Keratinocyte (primary cell): ENCODE results near the gene STKLD1. TPM values are rescaled to one million over a fixed set of nuclear protein-coding genes. Genes with fewer than 3 reads are reported as not detected.

Experiments
- DNase-seq: peaks from one replicate; pipeline ENCODE4 v3.0.0-alpha.2; 2011; ENCODE audit warnings: low read depth, missing footprints, low spot score
- FAIRE-seq: peaks from 2 replicates; lab custom pipeline; 2011; peaks lifted over from hg19 to GRCh38; lab: Jason Lieb, UNC
- H2AFZ ChIP-seq: 2 replicates; pipeline ENCODE4 v1.6.0; 2012; ENCODE audit warnings: low read length, control low read depth, inconsistent platforms; ENCODE audit not compliant: control insufficient read depth
- H3K27ac ChIP-seq: 2 replicates; pipeline ENCODE4 v1.5.1; 2011; ENCODE audit warnings: low read length; ENCODE audit not compliant: control insufficient read depth, insufficient read depth
- H3K27me3 ChIP-seq: 3 replicates; pipeline ENCODE4 v1.6.0; 2011; ENCODE audit warnings: low read length; ENCODE audit not compliant: control insufficient read depth, insufficient read depth; ENCODE audit errors: extremely low read depth
- H3K36me3 ChIP-seq, 2 experiments: 2 replicates in 1 of 2; 3 replicates in 1 of 2; pipeline ENCODE4 v1.5.1; 2011; ENCODE audit warnings: low read length in 2 of 2, mild to moderate bottlenecking in 1 of 2; ENCODE audit not compliant: control insufficient read depth in 2 of 2, insufficient read depth in 2 of 2; ENCODE audit errors: extremely low read depth in 1 of 2
- H3K4me1 ChIP-seq: 3 replicates; pipeline ENCODE4 v1.5.1; 2011; ENCODE audit warnings: low read length; ENCODE audit not compliant: control insufficient read depth, insufficient read depth; ENCODE audit errors: extremely low read depth
- H3K4me2 ChIP-seq: 3 replicates; pipeline ENCODE4 v1.6.0; 2011; ENCODE audit warnings: low read depth, low read length; ENCODE audit not compliant: control insufficient read depth, insufficient read depth; ENCODE audit errors: extremely low read depth
- H3K4me3 ChIP-seq, 3 experiments: fragments of 200-600 bp in 1 of 3; sonication (generic) in 1 of 3; 2 replicates in 2 of 3; 3 replicates in 1 of 3; pipeline ENCODE4 v1.5.1; 2011 to 2016; ENCODE audit warnings: low read length in 3 of 3, mild to moderate bottlenecking in 3 of 3, control low read depth in 2 of 3, inconsistent platforms in 1 of 3, low read depth in 1 of 3, mixed read lengths in 1 of 3, mixed run types in 1 of 3, moderate library complexity in 1 of 3; ENCODE audit not compliant: control insufficient read depth in 2 of 3, insufficient read depth in 2 of 3; ENCODE audit errors: extremely low read depth in 1 of 3
- H3K79me2 ChIP-seq: 2 replicates; pipeline ENCODE4 v1.6.0; 2012; ENCODE audit warnings: low read length; ENCODE audit not compliant: control insufficient read depth, insufficient read depth
- H3K9ac ChIP-seq: 3 replicates; pipeline ENCODE4 v1.6.0; 2011; ENCODE audit warnings: low read length; ENCODE audit not compliant: control insufficient read depth, insufficient read depth; ENCODE audit errors: extremely low read depth
- H3K9me1 ChIP-seq: 3 replicates; pipeline ENCODE4 v1.6.0; 2011; ENCODE audit warnings: low read length; ENCODE audit not compliant: control insufficient read depth, insufficient read depth; ENCODE audit errors: extremely low read depth
- H3K9me3 ChIP-seq: 2 replicates; pipeline ENCODE4 v1.5.1; 2012; ENCODE audit warnings: low read depth, low read length; ENCODE audit not compliant: control insufficient read depth
- H4K20me1 ChIP-seq: 3 replicates; pipeline ENCODE4 v1.6.0; 2011; ENCODE audit warnings: low read length; ENCODE audit not compliant: control insufficient read depth, insufficient read depth; ENCODE audit errors: extremely low read depth
- EZH2 ChIP-seq: IDR thresholded peaks from one replicate; pipeline ENCODE4 v1.6.1; 2012; ENCODE audit warnings: inconsistent platforms, mild to moderate bottlenecking, low read length, moderate library complexity
- dilution Hi-C: fragments of 300-500 bp; cut with MboI; formaldehyde crosslinking; loops from one replicate; pipeline ENCODE4 v1.7.0; 2020; ENCODE audit warnings: low sequenced_read_pairs; ENCODE audit not compliant: extremely low pct_ligation_motif_present
- polyA plus RNA-seq, 5 experiments: library from polyadenylated mRNA; depleted of rRNA in 3 of 5; stranded (reverse) in 3 of 5; stranded (forward) in 1 of 5; unstranded in 1 of 5; fragments of >200 nt; gene quantifications; 1 replicate in 1 of 5; 2 replicates in 3 of 5; 3 replicates in 1 of 5; pipeline versions ENCODE4 v1.2.1 to v1.2.3, GENCODE V29; 2011 to 2012; ENCODE audit warnings: missing spikeins in 2 of 5, low read depth in 1 of 5, low replicate concordance in 1 of 5
- TF ChIP-seq, protein P1 (sequence below), 3 experiments: IDR thresholded peaks in 1 of 3; conservative IDR thresholded peaks in 1 of 3; optimal IDR thresholded peaks in 1 of 3; 2 replicates in 2 of 3; 3 replicates in 1 of 3; pipeline versions ENCODE3 to v1.5.1; 2011; ENCODE audit warnings: low read length in 3 of 3, mild to moderate bottlenecking in 3 of 3, moderate library complexity in 2 of 3, control low read depth in 1 of 3, inconsistent platforms in 1 of 3; ENCODE audit not compliant: insufficient read depth in 2 of 3; ENCODE audit errors: extremely low read depth in 1 of 3

The STKLD1 gene
- polyA plus RNA-seq, 1 donor (not counting 4 experiments of a cell fraction or from before 2014, with no cell fraction given): 0.77 TPM

DNA sequence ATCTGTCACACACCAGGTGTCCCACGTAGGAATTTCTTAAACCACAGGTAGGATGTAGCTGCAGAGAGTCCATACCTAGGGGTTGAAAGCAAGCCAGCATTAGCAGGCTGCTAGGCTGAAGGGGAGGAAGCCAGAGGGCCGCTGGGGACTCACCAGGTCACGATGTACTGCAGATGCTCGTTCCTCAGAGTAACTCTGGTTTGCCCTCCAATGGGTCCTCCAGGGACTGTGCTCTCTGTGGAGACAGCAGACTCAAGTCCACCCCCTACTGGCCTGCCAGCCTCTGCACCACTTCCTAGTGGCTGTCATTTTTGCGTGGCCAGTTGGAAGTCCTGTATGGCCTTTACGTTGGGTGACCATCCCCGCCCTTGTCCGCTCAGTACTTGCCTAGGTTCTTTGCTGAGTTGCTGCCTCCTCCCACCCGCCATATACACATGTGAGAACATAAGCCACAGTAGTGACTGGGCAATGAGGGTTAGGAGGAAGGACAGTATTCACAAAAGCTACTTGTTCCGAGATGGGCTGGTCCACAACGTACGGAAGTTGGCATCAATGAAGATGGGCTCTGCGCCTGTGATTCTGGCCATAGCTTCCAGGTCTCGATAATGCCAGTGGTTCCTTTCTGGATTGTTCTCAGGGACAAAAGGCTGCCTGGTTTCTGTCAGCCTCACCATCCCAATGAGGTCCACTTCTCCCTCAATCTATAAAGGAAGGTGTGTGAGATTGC lies 24.1 kb upstream of the STKLD1 start:
- Histone ChIP-seq H3K27ac (no peak overlapping the region), H3K9ac (no peak overlapping the region), H2AFZ (no peak overlapping the region), H3K4me1 (peaks cover 24% of the 10 kb centered on the region), H4K20me1 (peaks cover 9% of the 10 kb centered on the region), H3K27me3 (no peaks in the 10 kb centered on the region), H3K4me3 (no peak overlapping the region), H3K79me2 (peaks cover 40% of the 10 kb centered on the region), H3K4me2 (no peak overlapping the region), H3K36me3 (peaks cover 32 to 36% of the 10 kb centered on the region in 2 experiments), H3K9me3 (no peaks in the 10 kb centered on the region), H3K9me1 (no peaks in the 10 kb centered on the region)
- dilution Hi-C loops: no loop called here
- no peak for FAIRE-seq
- TF ChIP-seq EZH2: no peak
- TF ChIP-seq, protein P1, sequence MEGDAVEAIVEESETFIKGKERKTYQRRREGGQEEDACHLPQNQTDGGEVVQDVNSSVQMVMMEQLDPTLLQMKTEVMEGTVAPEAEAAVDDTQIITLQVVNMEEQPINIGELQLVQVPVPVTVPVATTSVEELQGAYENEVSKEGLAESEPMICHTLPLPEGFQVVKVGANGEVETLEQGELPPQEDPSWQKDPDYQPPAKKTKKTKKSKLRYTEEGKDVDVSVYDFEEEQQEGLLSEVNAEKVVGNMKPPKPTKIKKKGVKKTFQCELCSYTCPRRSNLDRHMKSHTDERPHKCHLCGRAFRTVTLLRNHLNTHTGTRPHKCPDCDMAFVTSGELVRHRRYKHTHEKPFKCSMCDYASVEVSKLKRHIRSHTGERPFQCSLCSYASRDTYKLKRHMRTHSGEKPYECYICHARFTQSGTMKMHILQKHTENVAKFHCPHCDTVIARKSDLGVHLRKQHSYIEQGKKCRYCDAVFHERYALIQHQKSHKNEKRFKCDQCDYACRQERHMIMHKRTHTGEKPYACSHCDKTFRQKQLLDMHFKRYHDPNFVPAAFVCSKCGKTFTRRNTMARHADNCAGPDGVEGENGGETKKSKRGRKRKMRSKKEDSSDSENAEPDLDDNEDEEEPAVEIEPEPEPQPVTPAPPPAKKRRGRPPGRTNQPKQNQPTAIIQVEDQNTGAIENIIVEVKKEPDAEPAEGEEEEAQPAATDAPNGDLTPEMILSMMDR (optimal IDR thresholded peaks at IDR 0.05 in 1 of 3, IDR thresholded peaks at IDR 0.05 in 1 of 3, conservative IDR thresholded peaks at IDR 0.05 in 1 of 3; ENCODE audit: extremely low read depth in 1 of 3, insufficient read depth in 2 of 3, low read length in 3 of 3): peak in 2 of 3 experiments; percentile 81 to 89
- DNase-seq: no peak

DNA sequence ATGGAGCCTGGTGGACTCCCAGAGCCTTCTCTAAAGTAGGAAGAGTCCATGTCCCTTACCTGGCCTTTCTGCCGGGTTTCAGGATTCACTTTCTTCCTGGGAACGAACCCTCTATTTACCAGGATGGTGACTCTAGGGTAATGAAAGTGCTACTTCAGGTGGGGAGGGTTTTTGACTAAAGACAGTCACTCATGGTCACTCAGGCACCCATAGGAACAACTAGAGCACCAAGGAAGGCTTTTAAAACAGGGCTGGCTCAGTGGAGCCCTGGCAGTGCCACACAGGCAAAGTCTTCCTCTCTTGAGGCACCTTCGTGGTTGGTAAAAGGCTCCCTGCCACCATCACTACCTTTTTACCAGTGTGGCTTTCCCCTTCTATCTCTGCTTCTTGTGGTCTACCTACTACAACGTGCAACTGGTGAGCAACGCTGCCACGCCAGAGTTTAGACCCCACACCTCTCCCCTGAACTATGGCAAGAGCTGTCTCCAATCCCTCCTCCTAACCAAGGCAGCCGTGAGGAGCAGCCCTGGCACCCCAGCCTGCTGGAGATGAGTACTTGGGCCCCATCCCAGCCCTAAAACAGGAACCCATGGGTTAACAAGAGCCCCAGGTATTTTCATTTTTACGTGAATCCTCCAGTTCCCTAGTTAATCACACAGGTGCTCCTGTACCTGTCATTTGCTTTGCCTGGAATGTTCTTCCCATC lies 23.4 kb upstream of the STKLD1 start:
- H3K9me3 ChIP-seq: no peaks in the 10 kb centered on the region
- no peak for FAIRE-seq
- no peaks in the 10 kb centered on the region for H3K9me1 ChIP-seq
- no peak overlapping the region for H3K4me2 ChIP-seq
- H3K36me3 ChIP-seq: peaks cover 34 to 37% of the 10 kb centered on the region in 2 experiments
- H3K27ac ChIP-seq: no peak overlapping the region
- H3K27me3 ChIP-seq: no peaks in the 10 kb centered on the region
- H4K20me1 ChIP-seq: peaks cover 9% of the 10 kb centered on the region
- dilution Hi-C loops: no loop called here
- no peak for DNase-seq
- TF ChIP-seq, protein P1 (optimal IDR thresholded peaks at IDR 0.05 in 1 of 3, IDR thresholded peaks at IDR 0.05 in 1 of 3, conservative IDR thresholded peaks at IDR 0.05 in 1 of 3; ENCODE audit: extremely low read depth in 1 of 3, insufficient read depth in 2 of 3, low read length in 3 of 3): no peak
- H3K9ac ChIP-seq: no peak overlapping the region
- H3K4me3 ChIP-seq: no peak overlapping the region
- peaks cover 31% of the 10 kb centered on the region for H3K4me1 ChIP-seq
- no peak overlapping the region for H2AFZ ChIP-seq
- peaks cover 44% of the 10 kb centered on the region for H3K79me2 ChIP-seq
